ENCODE measurements around the gene MRGPRF.

The MRGPRF gene

DNA sequence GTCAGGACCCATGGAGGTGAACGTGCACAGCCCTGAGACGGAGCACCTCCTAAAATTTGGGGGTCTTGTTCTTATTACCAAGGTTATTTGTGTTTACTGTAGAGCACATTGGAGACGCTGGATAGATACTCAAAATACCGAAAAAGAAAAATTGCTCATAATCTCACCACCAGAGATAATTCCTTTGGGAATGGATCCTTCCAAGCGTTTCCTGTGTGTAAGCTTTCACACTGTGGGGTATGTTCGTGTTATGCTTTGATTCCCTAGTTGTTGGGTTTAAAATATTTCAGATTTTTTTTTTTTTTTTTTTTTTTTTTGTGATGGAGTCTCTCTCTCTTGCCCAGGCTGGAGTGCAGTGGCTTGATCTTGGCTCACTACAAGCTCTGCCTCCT is 18.2 kb downstream of the MRGPRF start (continued):
- TF ChIP-seq, protein P1, sequence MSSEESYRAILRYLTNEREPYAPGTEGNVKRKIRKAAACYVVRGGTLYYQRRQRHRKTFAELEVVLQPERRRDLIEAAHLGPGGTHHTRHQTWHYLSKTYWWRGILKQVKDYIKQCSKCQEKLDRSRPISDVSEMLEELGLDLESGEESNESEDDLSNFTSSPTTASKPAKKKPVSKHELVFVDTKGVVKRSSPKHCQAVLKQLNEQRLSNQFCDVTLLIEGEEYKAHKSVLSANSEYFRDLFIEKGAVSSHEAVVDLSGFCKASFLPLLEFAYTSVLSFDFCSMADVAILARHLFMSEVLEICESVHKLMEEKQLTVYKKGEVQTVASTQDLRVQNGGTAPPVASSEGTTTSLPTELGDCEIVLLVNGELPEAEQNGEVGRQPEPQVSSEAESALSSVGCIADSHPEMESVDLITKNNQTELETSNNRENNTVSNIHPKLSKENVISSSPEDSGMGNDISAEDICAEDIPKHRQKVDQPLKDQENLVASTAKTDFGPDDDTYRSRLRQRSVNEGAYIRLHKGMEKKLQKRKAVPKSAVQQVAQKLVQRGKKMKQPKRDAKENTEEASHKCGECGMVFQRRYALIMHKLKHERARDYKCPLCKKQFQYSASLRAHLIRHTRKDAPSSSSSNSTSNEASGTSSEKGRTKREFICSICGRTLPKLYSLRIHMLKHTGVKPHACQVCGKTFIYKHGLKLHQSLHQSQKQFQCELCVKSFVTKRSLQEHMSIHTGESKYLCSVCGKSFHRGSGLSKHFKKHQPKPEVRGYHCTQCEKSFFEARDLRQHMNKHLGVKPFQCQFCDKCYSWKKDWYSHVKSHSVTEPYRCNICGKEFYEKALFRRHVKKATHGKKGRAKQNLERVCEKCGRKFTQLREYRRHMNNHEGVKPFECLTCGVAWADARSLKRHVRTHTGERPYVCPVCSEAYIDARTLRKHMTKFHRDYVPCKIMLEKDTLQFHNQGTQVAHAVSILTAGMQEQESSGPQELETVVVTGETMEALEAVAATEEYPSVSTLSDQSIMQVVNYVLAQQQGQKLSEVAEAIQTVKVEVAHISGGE (tag by site-specific recombination; conservative IDR thresholded peaks at IDR 0.05; ENCODE audit: low read depth): no peak
- TF ChIP-seq TRIM28 (IDR thresholded peaks at IDR 0.05; ENCODE audit: borderline replicate concordance, low read length): no peak
- TF ChIP-seq ZNF501 (tag by site-specific recombination; IDR thresholded peaks at IDR 0.05): no peak
- TF ChIP-seq ZFP3 (tag by site-specific recombination; IDR thresholded peaks at IDR 0.05; ENCODE audit: low read depth): no peak
- no peak for TF ChIP-seq CTCF (tag by site-specific recombination; IDR thresholded peaks at IDR 0.05)
- no peak for TF ChIP-seq ZBTB8A (tag by site-specific recombination; IDR thresholded peaks at IDR 0.05)
- TF ChIP-seq, protein P2, sequence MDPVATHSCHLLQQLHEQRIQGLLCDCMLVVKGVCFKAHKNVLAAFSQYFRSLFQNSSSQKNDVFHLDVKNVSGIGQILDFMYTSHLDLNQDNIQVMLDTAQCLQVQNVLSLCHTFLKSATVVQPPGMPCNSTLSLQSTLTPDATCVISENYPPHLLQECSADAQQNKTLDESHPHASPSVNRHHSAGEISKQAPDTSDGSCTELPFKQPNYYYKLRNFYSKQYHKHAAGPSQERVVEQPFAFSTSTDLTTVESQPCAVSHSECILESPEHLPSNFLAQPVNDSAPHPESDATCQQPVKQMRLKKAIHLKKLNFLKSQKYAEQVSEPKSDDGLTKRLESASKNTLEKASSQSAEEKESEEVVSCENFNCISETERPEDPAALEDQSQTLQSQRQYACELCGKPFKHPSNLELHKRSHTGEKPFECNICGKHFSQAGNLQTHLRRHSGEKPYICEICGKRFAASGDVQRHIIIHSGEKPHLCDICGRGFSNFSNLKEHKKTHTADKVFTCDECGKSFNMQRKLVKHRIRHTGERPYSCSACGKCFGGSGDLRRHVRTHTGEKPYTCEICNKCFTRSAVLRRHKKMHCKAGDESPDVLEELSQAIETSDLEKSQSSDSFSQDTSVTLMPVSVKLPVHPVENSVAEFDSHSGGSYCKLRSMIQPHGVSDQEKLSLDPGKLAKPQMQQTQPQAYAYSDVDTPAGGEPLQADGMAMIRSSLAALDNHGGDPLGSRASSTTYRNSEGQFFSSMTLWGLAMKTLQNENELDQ (tag by site-specific recombination; IDR thresholded peaks at IDR 0.05; ENCODE audit: low read depth): no peak
- TF ChIP-seq ZNF549 (tag by site-specific recombination; IDR thresholded peaks at IDR 0.05): no peak

- CTCF ChIA-PET: interaction anchor here (0.8 kb wide), 1 partner anchor 95 kb away, joined by 3 read pairs; no protein-coding TSS in a partner anchor
- no peaks in the 10 kb centered on the region for H3K9me3 ChIP-seq (ENCODE audit: control insufficient read depth, insufficient read depth, low read depth, low read length)
- TF ChIP-seq ZNF146 (tag by site-specific recombination; IDR thresholded peaks at IDR 0.05) (no peak), ZIC2 (tag by site-specific recombination; IDR thresholded peaks at IDR 0.05) (0 out of 2 replicates have a peak, but pooled peaks have one; percentile 12)
- no peak overlapping the region for H3K27ac ChIP-seq (ENCODE audit: extremely low read depth, low read depth, low read length)
- 0 out of 2 replicates have a peak, but pooled peaks cover 2% of the 10 kb centered on the region for H3K4me1 ChIP-seq (ENCODE audit: control insufficient read depth, insufficient read depth, low read length)
- POLR2A ChIA-PET: no interaction called here
- no peaks in the 10 kb centered on the region for H3K36me3 ChIP-seq (ENCODE audit: control insufficient read depth in 2 of 2, insufficient read depth in 1 of 2, low read length in 2 of 2)
- H3K4me3 ChIP-seq (ENCODE audit: low read depth, low read length): no peak overlapping the region
Observed at GRCh38 chr11:68994161-68994893, 18.7 kb downstream of the MRGPRF start.

DNA sequence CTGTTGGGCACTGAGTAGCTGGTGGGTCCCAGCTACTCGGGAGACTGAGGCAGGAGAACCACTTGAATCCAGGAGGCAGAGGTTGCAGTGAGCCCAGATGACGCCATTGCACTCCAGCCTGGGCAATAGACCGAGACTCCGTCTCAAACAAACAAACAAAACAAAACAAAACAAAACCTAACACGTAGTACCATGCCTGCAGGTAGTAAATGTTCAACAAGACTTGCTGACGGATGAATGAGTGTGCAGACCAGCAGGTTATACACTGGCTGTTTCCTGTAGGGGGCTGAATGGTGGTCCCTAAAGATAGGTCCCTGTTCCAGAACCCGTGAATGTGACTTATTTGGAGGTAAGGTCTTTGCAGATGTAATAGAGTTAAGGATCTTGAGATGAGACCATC is 19.5 kb downstream of the MRGPRF start:
- H3K9me3 ChIP-seq (ENCODE audit: control insufficient read depth, insufficient read depth, low read depth, low read length): no peaks in the 10 kb centered on the region
- ChIA-PET CTCF (no interaction called here), POLR2A (no interaction called here)
- H3K4me3 ChIP-seq (ENCODE audit: low read depth, low read length): no peak overlapping the region
- 0 out of 2 replicates have a peak, but pooled peaks cover 2% of the 10 kb centered on the region for H3K4me1 ChIP-seq (ENCODE audit: control insufficient read depth, insufficient read depth, low read length)
- no peaks in the 10 kb centered on the region for H3K36me3 ChIP-seq (ENCODE audit: control insufficient read depth in 2 of 2, insufficient read depth in 1 of 2, low read length in 2 of 2)
- no peak overlapping the region for H3K27ac ChIP-seq (ENCODE audit: extremely low read depth, low read depth, low read length)
- no peak for TF ChIP-seq ZNF670 (tag by site-specific recombination; IDR thresholded peaks at IDR 0.05; ENCODE audit: low read depth)
- no peak for TF ChIP-seq ZNF518A (tag by site-specific recombination; conservative IDR thresholded peaks at IDR 0.05; ENCODE audit: low read depth)
- TF ChIP-seq ZNF521 (tag by site-specific recombination; IDR thresholded peaks at IDR 0.05): no peak
- TF ChIP-seq ZBTB48 (tag by site-specific recombination; IDR thresholded peaks at IDR 0.05): no peak
- TF ChIP-seq ZNF473 (tag by site-specific recombination; IDR thresholded peaks at IDR 0.05): no peak
- TF ChIP-seq ZNF747 (tag by site-specific recombination; IDR thresholded peaks at IDR 0.05): no peak
- TF ChIP-seq ZNF24 (tag by site-specific recombination; IDR thresholded peaks at IDR 0.05): no peak
- TF ChIP-seq ZNF600 (tag by site-specific recombination; IDR thresholded peaks at IDR 0.05): no peak
- TF ChIP-seq ZNF239 (tag by site-specific recombination; IDR thresholded peaks at IDR 0.05): no peak
- no peak for TF ChIP-seq ZNF529 (tag by site-specific recombination; IDR thresholded peaks at IDR 0.05; ENCODE audit: insufficient replicate concordance)
